NCI-H748 treated with DMSO at 0.1 percent for 48 hours (cell line): ENCODE measurements around the gene PEX13.
"Not testable (repeated sequence)": the region's sequence is repeated elsewhere in the genome, so short reads cannot be mapped to it uniquely, and the experiment has no call there.

Experiments used
- DNase-seq: peaks from one replicate; lab custom pipeline; 2025; lab: John Stamatoyannopoulos, UW

The PEX13 gene

DNA sequence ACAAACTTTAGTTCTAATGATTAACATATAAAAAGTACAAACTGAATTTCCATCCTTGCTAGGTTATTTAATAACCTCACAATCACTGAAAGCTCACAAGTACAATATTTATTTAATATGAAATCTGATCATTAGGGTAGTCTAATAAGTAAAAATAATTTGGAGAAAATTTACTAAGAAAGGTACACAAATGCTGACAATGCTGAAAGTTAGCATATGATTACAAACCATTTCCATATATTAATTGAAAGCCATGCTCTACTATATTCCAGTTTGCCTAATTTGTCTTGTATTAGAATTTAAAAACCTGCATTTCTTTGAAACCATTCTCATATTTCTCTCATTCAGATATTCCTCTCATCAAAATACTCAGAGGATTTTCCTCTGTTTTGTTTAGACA lies 8.2 kb upstream of the PEX13 start:
- no peak for DNase-seq

DNA sequence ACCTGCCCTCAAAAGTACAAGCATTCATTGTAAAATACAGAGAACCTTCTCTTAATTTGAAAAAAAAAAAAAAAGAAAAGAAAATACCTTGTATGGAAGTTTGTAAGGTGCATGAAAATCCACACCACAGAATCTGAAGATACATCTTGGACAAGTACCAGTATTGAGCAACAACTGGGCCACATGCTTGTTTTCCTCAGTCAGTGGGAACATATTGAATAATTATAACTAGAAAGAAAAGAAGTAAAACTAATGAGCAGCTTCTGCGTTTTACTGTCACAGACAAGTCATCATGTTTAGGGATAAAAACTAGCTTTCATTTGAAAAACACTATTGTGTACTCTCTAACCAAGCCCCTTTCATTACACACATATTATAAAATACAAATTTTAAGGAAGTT lies 5.8 kb upstream of the PEX13 start:
- no peak for DNase-seq

DNA sequence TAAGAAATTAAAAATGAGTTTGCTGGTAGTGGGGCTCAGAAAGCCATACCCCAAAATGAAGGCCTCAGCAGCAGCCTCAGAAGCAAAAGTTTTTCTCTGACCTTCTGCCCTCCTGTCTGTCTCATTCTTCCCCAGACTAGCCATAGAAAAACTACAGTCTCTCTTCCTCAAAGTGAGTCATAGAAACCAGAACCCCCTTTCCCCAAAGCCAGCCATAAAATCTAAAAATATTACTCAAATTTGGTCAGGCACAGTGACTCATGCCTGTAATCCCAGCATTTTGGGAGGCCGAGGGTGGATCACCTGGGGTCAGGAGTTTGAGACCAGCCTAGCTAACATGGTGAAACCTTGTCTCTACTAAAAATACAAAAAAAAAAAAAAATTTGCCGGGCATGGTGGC lies 5.2 kb upstream of the PEX13 start:
- DNase-seq, result not testable (repeated sequence)

DNA sequence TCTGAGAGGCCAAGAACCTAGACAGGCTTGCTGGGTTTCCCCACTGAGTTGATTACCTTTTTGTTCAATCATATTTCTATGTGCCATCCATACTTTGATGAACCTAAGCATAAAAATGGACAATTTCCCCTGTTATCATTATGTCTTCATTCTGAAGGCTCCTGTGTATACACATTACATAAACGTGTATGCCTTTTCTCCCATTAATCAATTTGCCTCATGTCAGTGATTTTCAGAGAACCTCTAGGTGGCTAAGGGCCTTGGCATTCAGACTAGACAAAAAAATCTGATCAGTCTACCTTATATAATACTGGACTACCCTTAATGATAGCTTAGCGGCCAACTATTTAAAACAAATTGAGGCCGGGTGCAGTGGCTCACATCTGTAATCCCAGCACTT lies 4.1 kb upstream of the PEX13 start:
- DNase-seq, result no peak

DNA sequence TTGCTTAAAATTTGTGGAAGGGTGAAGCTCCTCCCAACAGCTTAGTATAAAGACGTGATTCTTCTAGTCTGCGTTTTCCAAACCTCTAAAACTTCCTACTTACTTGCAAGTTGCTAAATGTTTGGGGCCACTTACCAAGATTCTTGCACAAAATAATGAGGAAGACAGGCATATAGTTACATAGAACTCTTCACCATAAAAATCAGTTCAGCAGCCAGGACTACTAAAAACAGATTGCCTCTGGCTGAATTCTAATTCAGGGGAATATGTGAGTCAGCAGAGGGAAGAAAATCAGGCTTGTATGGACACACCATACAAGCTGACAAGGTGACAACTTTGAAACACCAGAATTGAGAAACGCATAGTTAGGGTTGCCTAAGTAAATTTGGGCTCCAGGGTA lies 2.8 kb upstream of the PEX13 start:
- no peak for DNase-seq

DNA sequence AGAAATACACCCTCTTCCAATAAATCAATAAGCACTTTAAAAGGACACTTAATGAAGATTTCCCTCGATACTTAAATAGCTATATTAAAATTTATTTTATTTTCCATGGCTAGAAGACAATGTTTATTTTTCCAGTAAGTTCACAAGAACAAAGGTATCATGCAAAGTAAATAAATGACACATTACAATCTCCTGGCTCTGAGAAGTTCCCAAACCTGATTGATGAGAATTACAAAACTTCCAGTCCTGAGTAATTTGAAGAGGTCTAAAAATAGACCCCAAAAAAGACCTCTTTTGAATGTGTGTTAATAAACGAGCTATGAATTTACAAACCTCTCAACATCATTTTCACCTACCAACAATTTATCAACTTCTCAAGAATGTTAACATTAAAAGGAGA lies 1.5 kb upstream of the PEX13 start:
- DNase-seq, result no peak

DNA sequence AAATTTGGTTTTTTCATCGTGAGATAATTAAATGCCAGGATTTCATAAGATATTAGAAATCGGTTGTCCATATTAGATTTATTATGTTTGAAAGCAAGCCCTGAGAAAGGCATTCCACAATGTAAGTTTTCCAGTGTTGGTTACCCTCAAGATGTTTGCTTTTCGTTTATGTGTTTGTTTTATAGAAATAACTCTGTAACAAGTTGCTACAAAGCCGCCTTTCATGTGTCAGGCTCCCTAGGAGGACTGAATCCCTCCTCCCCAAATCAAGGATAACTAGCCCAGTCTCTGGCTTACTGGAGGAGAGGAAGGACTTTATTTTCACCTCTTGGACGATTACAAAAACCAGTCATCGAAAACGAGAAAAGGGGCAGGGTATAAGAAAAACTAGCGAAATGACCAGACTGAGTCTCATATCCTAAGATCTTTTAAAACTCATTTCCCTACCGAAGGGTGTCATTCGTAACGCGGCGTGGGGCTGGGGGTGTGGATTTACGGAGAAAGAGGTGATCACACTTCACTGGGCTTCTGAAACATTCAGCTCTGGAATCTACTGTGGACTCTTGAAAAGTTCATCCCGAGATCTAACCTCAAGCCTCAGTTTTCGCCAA lies 1.0 kb upstream of the PEX13 start:
- no peak for DNase-seq

DNA sequence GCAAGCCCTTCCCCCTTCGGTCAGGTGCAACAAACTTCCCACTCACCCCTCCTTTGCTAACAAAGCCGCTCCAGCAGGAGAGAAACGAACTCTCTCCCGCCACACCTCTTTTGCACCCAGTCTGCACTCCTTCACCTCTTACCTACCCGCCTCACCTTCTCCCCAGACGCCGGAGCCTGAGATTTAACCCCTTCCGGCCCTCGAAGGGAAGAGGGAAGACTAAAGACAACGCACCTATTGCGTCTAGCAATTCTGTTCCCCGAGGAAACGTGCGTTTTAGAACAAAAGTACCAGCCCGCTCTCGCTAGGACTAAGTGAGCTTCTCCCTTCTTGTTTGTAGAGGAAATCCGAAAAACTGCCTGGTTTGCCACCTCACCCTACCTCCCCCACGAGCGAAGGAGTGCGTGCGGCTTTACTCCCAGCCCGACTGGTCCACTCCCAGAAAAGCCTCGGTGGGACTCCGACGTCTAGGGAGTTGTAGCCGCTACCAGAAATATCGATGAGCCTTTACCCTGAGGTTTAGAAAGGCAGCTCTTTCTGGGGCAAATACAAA lies 441 bp upstream of the PEX13 start:
- DNase-seq, result peak; percentile 55

DNA sequence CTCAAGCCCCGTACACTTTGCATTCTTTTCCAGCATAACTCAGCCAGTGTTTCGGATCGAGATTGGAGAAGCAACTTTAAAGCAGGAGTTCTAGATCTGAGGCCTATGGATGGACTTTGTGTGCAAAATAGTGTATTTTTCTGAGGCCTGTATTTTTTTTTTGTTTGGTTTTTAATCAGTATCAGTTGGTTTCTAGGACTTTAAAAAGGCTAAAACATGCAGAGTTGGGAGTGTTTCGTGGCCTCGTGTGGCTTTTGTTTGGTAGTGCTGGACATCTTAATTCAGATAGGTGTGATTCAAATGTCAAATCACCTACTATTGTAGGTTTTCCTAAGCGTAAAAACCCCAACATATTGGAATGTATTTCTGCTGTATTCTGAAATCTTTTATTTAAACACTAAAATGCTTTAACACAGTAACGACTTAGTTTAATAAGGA lies 817 bp downstream of the PEX13 start:
- no peak for DNase-seq

DNA sequence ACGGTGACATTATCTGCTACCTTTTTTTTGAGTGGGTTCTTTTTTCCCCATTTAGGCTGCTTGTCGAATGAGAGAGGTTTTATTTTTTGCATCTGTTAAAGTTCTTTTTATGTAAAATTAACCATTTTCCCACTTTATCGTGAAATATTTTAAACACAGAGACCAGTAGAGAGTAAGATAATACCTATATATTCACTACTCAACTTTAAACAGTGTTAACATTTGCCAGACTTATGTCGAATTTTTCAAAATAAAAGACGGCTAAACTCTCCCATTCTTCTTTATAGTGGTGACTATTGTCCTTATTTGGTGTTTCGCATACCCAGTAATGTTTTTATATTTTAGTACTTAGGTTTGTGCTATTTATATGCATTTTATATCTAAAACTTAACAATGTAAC lies 1.3 kb downstream of the PEX13 start:
- DNase-seq, result no peak

DNA sequence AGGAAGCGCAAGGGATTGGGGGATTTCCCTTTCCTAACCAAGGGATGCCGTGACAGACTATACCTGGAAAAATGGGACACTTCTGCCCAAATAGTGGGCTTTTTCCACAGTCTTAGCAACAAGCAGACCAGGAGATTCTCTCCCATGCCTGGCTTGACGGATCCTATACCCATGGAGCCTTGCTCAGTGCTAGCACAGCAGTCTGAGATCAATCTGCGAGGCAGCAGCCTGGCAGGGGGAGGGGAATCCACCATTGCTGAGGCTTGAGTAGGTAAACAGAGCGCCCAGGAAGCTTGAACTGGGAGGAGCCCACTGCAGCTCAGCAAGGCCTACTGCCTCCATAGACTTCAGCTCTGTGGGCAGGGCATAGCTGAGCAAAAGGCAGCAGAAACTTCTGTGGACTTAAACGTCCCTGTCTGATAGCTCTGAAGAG lies 3.7 kb downstream of the PEX13 start:
- no peak for DNase-seq

DNA sequence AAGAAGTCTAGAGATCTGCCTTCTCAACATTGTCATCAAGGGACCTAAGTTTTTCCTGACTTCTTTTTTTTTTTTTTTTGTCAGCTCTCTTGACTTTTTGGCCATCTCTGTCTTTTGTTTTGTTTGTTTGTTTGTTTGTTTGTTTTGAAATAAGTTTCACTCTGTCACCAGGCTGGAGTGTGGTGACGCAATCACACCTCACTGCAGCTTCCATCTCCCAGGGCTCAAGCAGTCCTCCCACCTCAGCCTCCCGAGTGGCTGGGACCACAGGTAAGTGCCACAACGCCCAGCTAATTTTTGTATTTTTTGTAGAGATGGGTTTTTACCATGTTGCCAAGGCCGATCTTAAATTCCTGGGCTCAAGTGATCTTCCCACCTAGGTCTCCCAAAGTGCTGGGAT lies 6.2 kb downstream of the PEX13 start:
- DNase-seq, result no peak

DNA sequence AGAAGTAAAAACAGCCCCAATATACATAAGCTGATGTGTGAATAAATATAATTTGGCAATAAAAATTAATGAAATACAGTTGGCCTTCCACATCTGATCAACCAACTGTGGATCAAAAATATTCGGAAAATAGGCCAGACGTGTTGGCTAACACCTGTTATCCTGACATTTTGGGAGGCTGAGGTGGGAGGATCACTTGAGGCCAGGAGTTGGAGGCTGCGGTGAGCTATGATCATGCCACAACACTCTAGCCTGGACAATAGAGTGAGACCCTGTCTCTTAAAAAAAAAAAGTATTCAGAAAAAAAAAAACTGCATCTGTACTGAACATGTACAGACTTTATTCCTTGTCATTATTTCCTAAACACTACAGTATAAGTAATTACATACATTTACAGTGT lies 12.0 kb downstream of the PEX13 start:
- no peak for DNase-seq

DNA sequence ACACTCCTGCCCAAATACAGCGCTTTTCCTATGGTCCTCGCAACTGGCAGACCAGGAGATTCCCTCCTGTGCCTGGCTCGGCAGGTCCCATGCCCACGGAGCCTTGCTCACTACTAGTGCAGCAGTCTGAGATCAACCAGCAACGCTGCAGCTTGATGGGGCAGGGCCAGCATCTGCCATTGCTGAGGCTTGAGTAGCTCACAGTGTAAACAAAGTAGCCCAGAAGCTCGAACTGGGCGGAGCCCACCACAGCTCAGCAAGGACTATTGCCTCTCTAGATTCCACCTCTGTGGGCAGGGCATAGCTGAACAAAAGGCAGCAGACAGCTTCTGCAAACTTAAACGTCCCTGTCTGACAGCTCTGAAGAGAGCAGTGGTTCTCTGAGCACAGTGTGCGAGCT lies 17.1 kb downstream of the PEX13 start:
- DNase-seq, result not testable (repeated sequence)

DNA sequence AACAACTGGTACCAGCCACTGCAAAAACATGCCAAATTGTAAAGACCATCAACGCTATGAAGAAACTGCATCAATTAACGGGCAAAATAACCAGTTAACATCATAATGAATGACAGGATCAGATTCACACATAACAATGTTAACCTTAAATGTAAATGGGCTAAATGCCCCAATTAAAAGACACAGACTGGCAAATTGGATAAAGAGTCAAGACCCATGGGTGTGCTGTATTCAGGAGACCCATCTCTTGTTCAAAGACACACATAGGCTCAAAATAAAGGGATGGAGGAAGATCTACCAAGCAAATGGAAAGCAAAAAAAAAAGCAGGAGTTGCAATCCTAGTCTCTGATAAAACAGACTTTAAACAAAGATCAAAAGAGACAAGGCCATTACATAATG lies 19.1 kb downstream of the PEX13 start:
- DNase-seq, result not testable (repeated sequence)

DNA sequence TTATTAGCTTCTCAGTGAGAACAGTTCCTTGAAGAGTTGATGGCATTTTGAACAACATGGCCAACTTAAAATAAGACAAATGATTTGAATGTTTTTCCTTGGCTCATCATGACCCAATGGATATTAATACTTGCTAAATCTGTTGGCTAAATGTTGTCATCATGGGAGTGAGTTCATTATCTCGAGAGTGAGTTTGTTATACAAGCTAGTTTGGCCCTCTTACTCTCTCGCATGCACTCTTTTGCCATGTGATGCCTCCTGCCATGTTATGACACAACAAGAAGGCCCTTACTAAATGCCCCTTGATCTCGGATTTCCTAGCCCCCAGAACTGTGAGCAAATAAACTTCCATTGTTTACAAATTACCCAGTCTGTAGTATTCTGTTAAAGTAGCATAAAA lies 25.3 kb downstream of the PEX13 start:
- DNase-seq, result no peak

DNA sequence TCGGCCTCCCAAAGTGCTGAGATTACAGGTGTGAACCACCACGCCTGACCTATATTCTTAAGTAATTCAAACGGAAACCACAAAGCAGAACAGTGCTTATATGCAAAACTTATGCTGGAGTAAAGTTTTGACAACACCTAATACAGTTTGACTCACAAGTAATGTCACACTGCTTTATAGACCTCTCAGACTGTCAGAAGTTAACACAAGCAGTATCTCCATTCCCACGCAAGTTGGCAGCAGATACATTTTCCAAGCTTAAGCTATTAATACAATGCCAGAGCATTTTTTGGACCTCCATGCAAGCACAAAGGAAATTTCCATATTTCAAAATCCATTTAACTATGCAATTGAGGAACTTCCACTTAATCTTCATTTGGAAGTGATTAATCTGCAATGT lies 27.1 kb downstream of the PEX13 start:
- DNase-seq, result no peak

DNA sequence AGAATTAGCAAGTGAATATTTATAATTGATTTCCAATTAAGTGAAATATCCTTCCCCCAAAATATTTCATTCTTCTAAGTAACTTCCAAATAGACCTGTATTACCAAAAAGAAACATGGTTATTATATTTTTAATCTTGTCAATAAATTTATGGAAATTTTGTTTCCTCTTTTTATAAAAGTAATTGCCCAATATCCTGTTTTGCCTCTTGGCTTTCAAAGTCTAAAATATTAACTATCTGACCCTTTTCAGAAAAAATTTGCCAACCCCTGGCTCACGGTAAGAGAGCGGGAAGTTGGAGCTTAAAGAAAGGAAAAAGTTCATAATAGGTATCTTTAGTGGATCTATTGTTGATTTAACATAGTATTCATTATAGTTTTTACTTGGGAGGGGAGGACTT lies 27.7 kb downstream of the PEX13 start:
- no peak for DNase-seq

DNA sequence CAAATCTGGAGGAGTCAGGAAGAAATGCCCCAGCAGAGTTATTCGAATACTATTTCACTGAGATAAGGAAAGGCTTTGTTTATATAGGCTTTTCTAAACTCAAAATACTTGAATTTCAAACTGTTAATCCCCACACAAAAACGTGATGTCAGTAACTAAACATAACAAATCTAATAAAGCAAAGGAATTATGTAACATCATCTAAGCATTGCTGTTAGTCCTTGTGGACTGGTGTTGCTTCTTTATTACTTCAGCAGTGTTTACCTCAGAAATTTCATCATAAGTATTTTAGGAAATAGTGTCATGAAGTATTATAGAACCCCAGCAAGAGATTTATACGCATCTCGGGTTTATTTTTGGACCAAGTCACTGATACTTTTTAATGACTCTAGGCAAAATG lies 28.5 kb downstream of the PEX13 start:
- DNase-seq, result no peak

DNA sequence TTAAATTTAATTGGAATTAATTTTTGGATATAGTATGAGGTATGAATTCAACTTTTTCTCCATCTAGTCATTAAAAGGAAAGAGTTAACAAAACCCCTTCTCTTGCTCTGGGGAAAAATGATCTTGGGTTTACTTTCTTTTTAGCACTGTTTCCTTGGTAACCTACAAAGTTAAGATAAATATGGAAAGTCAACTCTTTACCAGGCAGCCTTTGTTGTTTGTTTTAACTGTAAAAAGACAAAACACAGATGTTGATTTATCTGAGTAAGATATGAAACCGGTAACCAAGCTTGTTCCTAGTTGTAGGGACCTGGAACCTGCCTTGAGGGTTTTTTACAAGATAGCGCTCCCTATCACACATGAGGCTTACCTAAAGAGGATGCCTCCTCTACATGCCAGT lies 38.0 kb downstream of the PEX13 start:
- no peak for DNase-seq

DNA sequence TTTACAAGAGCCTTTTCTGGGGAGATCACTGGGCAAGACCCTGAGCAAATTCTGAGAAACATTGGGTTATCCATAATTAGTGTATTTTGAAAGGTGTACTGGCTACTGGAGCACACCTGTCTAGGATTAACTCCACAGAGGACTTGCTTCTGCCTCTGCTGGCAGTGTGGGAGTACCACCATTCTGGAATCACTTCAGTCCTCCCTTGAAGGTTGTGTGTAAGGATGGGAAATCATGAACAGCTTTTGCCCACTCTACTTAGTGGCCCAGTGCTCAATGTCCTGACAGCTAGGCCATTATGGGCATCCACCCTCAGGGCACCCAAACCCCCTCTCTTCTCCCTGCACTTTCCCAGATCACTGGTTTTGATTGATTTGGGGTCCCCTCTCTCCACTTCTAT lies 40.0 kb downstream of the PEX13 start:
- no peak for DNase-seq

DNA sequence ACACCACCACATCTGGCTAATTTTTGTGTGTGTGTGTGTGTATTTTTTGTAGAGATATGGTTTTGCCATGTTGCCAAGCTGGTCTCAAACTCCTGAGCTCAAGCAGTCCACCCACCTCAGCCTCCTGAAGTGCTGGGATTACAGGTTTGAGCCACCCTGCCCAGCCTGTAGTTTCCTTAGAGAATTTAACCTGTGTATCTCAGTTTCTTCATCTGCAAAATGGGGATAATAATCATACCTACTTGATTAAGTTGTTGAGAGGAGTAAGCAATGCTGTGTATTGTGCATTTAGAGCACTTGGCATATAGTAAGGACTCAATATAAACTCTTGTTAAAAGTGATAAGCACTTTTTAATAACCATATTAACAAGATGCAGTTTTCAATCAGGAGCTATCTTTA lies 41.9 kb downstream of the PEX13 start:
- no peak for DNase-seq

DNA sequence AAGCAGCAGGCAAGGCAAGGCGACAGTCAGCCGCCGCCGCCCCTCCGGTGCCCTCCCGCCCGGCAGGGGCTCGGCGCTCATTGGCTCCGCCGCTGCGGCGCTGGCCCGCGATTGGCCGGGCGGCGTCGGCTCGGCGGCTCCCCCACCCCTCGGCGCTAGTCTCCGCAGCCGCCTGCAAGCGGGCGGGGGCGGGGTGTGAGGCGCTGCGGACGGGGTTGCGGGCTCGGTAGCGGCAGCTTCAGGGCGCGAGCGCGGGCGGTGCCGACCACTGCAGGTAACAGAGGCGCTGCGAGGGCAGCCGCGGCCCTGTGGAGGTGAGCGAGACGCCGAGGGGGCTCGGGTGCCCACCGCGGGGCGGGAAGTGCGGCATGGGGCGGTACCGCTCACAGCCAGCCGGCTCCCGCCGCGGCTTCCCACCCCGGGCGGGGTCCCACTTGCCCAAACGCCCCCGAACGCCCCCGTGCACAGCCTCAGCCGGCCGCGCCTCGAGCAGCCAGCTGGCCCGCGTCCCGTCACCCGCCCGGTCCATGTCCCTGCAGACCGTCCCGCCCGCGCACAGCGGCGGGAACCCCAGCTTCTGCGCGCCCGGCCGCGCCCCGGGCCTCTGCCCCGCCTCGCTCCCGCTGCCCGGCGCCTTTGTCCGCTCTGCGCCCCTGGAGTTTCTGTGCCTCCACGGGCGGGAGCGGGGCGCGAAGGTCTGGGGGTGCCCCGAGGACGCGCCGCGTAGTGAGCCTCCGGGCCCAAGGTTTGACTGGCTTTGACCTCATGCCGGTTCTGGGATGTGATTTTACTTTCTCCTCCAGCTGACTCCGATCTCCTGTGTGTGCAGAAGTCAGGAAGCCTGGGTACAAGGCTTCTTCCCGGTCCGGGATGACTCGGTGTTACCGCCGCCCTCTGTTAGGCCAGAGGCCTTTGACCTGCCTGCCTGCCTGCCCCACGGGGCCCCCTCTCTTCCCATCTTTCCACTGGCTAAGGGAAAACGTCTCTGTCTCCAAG lies 48.5 kb downstream of the PEX13 start, which contains the start of gene SANBR:
TSS of gene SANBR (plus strand) at position 158 of the 996 bp plus-strand sequence. CDS start 4,480 bp downstream, outside the sequence.
- peak; percentile 79 for DNase-seq
